ACC112 (cell line): Measurements from ENCODE around the gene CYP3A7.
"Not testable (repeated sequence)": the region's sequence is repeated elsewhere in the genome, so short reads cannot be mapped to it uniquely, and the experiment has no call there.

Source experiments
- H2AFZ ChIP-seq: fragments of 200-600 bp; sonication (generic); one replicate; pipeline ENCODE4 v1.6.0; 2017; ENCODE audit warnings: antibody characterized with exemption, low read length; ENCODE audit not compliant: unreplicated experiment
- H3K27ac ChIP-seq: fragments of 200-600 bp; sonication (generic); 2 replicates; pipeline ENCODE4 v1.5.1; 2014; ENCODE audit warnings: low read depth, mild to moderate bottlenecking, antibody characterized with exemption, low read length, moderate library complexity
- H3K27me3 ChIP-seq: fragments of 200-600 bp; sonication (generic); 2 replicates; pipeline ENCODE4 v1.6.1; 2014; ENCODE audit warnings: mild to moderate bottlenecking, antibody characterized with exemption, low read length, moderate library complexity, mixed read lengths; ENCODE audit not compliant: insufficient read depth
- H3K36me3 ChIP-seq: fragments of 200-600 bp; sonication (generic); 2 replicates; pipeline ENCODE4 v1.6.1; 2016; ENCODE audit warnings: mild to moderate bottlenecking, antibody characterized with exemption, low read length, moderate library complexity, mixed read lengths; ENCODE audit not compliant: insufficient read depth
- H3K4me1 ChIP-seq: fragments of 200-600 bp; sonication (generic); one replicate; pipeline ENCODE4 v1.6.1; 2016; ENCODE audit warnings: low read length, mixed read lengths; ENCODE audit not compliant: insufficient read depth, unreplicated experiment, control insufficient read depth
- H3K4me3 ChIP-seq: fragments of 200-600 bp; sonication (generic); 2 replicates; pipeline ENCODE4 v1.5.1; 2014; ENCODE audit warnings: mild to moderate bottlenecking, low read depth, low read length
- H3K79me2 ChIP-seq: fragments of 200-600 bp; sonication (generic); one replicate; pipeline ENCODE4 v1.6.0; 2016; ENCODE audit warnings: low read length; ENCODE audit not compliant: control insufficient read depth, unreplicated experiment, insufficient read depth

Gene CYP3A7

GRCh38 chr7:99698867-99699730 lies 35.9 kb downstream of the CYP3A7 start:
- H3K27me3 ChIP-seq, result peaks cover 27% of the 10 kb centered on the region
- not testable (repeated sequence) for H3K79me2 ChIP-seq, H3K4me3 ChIP-seq, H2AFZ ChIP-seq, H3K27ac ChIP-seq, H3K4me1 ChIP-seq, H3K36me3 ChIP-seq

- H3K79me2 ChIP-seq, result no peaks in the 10 kb centered on the region
- no peak overlapping the region for H3K4me3 ChIP-seq
- H3K27ac ChIP-seq, result no peak overlapping the region
- H3K36me3 ChIP-seq, result no peaks in the 10 kb centered on the region
- peaks cover 36% of the 10 kb centered on the region for H3K27me3 ChIP-seq
- peaks cover 8% of the 10 kb centered on the region for H3K4me1 ChIP-seq
- H2AFZ ChIP-seq, result no peak overlapping the region
These were observed 40.1 kb downstream of the CYP3A7 start for GRCh38 chr7:99694912-99695304.

- Histone ChIP-seq H3K4me3 (no peak overlapping the region), H3K27ac (no peak overlapping the region), H3K27me3 (peaks cover 36% of the 10 kb centered on the region), H3K79me2 (no peaks in the 10 kb centered on the region), H2AFZ (no peak overlapping the region), H3K36me3 (no peaks in the 10 kb centered on the region), H3K4me1 (peaks cover 6% of the 10 kb centered on the region)
These were observed 40.6 kb downstream of the CYP3A7 start for GRCh38 chr7:99694201-99694911.

- H3K4me3 ChIP-seq, result no peak overlapping the region
- no peaks in the 10 kb centered on the region for H3K79me2 ChIP-seq
- H3K36me3 ChIP-seq, result no peaks in the 10 kb centered on the region
- peaks cover under 1% of the 10 kb centered on the region for H3K4me1 ChIP-seq
- no peak overlapping the region for H3K27ac ChIP-seq
- peaks cover 36% of the 10 kb centered on the region for H3K27me3 ChIP-seq
- H2AFZ ChIP-seq, result no peak overlapping the region
These were observed 41.4 kb downstream of the CYP3A7 start for GRCh38 chr7:99693427-99694200.

- Histone ChIP-seq H3K27ac (no peak overlapping the region), H2AFZ (no peak overlapping the region)
These were observed 41.9 kb downstream of the CYP3A7 start for GRCh38 chr7:99693100-99693426.

GRCh38 chr7:99692563-99692962 lies 42.4 kb downstream of the CYP3A7 start:
- H3K27me3 ChIP-seq, result peaks cover 36% of the 10 kb centered on the region
- not testable (repeated sequence) for H3K79me2 ChIP-seq, H2AFZ ChIP-seq, H3K4me1 ChIP-seq, H3K4me3 ChIP-seq, H3K27ac ChIP-seq, H3K36me3 ChIP-seq

More at GRCh38 chr7:99693100-99693426, 41.9 kb downstream of the CYP3A7 start:
- Histone ChIP-seq H3K79me2 (no peaks in the 10 kb centered on the region), H3K4me3 (no peak overlapping the region), H3K4me1 (no peaks in the 10 kb centered on the region), H3K36me3 (no peaks in the 10 kb centered on the region), H3K27me3 (peaks cover 36% of the 10 kb centered on the region)

GRCh38 chr7:99691658-99692057 lies 43.3 kb downstream of the CYP3A7 start:
- peaks cover 36% of the 10 kb centered on the region for H3K27me3 ChIP-seq
- H3K4me3 ChIP-seq, H3K79me2 ChIP-seq, H3K36me3 ChIP-seq, H2AFZ ChIP-seq, H3K4me1 ChIP-seq, H3K27ac ChIP-seq: not testable (repeated sequence)

GRCh38 chr7:99690918-99691317 lies 44.1 kb downstream of the CYP3A7 start:
- not testable (repeated sequence) for H3K4me1 ChIP-seq

GRCh38 chr7:99685871-99686608 lies 49.0 kb downstream of the CYP3A7 start:
- not testable (repeated sequence) for H3K4me3 ChIP-seq, H3K36me3 ChIP-seq, H3K79me2 ChIP-seq, H3K27ac ChIP-seq, H2AFZ ChIP-seq, H3K4me1 ChIP-seq
- H3K27me3 ChIP-seq, result peaks cover 14% of the 10 kb centered on the region; the same call in 1 of the 2 replicates

More at GRCh38 chr7:99690918-99691317, 44.1 kb downstream of the CYP3A7 start:
- H2AFZ ChIP-seq, H3K27ac ChIP-seq, H3K4me3 ChIP-seq, H3K36me3 ChIP-seq, H3K79me2 ChIP-seq: not testable (repeated sequence)
- H3K27me3 ChIP-seq, result peaks cover 36% of the 10 kb centered on the region

- Histone ChIP-seq H3K27me3 (peaks cover 14% of the 10 kb centered on the region; the same call in 1 of the 2 replicates), H3K79me2 (no peaks in the 10 kb centered on the region), H3K27ac (no peak overlapping the region), H3K4me3 (no peak overlapping the region), H3K4me1 (no peaks in the 10 kb centered on the region), H3K36me3 (no peaks in the 10 kb centered on the region), H2AFZ (no peak overlapping the region)
These were observed 49.8 kb downstream of the CYP3A7 start for GRCh38 chr7:99685129-99685758.
